Measurements from ENCODE around the gene OR9K2. TPM values are rescaled to one million over a fixed set of nuclear protein-coding genes. Genes with fewer than 3 reads are reported as not detected.

OR9K2 gene, protein sequence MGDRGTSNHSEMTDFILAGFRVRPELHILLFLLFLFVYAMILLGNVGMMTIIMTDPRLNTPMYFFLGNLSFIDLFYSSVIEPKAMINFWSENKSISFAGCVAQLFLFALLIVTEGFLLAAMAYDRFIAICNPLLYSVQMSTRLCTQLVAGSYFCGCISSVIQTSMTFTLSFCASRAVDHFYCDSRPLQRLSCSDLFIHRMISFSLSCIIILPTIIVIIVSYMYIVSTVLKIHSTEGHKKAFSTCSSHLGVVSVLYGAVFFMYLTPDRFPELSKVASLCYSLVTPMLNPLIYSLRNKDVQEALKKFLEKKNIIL
- not detected for total RNA-seq
- polyA plus RNA-seq (2013, experiment 1 of 2) = not detected
- polyA plus RNA-seq (2013, experiment 2 of 2) = not detected
- long read RNA-seq, experiment 1 = 0 reads
- long read RNA-seq, experiment 2 = 0 reads
- long read RNA-seq, experiment 3 = 0 reads
- long read RNA-seq, experiment 4 = 0 reads

DNA sequence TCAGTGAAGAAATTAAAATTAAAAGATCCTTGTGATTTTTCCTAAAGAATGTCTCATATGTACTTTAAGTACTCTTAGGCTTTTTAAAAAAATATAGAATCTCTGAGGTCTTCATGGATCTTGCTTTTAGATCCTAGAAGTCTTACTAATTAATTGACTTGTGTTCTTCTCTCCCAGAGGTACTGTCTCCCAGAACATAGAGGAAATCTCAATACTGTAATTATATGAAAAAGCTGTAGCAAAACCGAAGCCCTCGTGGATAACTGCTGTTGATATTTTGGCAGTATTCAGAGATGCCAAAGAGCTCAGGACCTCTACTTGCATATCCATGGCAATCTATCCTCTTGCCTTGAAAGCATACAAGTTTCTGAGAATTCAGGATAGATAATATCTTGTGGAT lies at the start of gene OR9K2:
Gene OR9K2, plus strand, starts transcription at position 301 of the 400 bp plus-strand sequence. CDS start 3,429 bp downstream, outside the sequence.
- Mint-ChIP-seq H3K4me3 (no peak within 1 kb of the TSS), H3K4me1 (no peaks in the 10 kb centered on the region), H3K27ac (no peak within 1 kb of the TSS), H3K9me3 (peaks cover 6% of the 10 kb centered on the region), H3K27me3 (ENCODE audit: insufficient read depth) (no peaks in the 10 kb centered on the region), H3K36me3 (ENCODE audit: low read depth) (no peaks in the 10 kb centered on the region)
- Histone ChIP-seq H3K9me3 (ENCODE audit: control insufficient read depth, low read length) (no peaks in the 10 kb centered on the region), H3K36me3 (ENCODE audit: control insufficient read depth, insufficient read depth, low read length) (no peaks in the 10 kb centered on the region), H3K27me3 (ENCODE audit: control insufficient read depth, insufficient read depth, low read length, poor library complexity, severe bottlenecking) (no peaks in the 10 kb centered on the region), H3K27ac (ENCODE audit: low read depth, low read length) (no peak within 1 kb of the TSS), H3K4me1 (ENCODE audit: control insufficient read depth, insufficient read depth, low read length) (no peaks in the 10 kb centered on the region), H3K4me3 (ENCODE audit: low read length) (no peak within 1 kb of the TSS), H3K9ac (ENCODE audit: extremely low read depth, low read length, poor library complexity, severe bottlenecking) (no peak within 1 kb of the TSS)
- WGBS, 2 experiments (ENCODE audit: insufficient coverage in 1 of 2, insufficient read length in 1 of 2) = 87 to 91% methylated on average over 2 of the region's 2 CpGs
- no peak for TF ChIP-seq CTCF (conservative IDR thresholded peaks at IDR 0.05)
- no peak for DNase-seq

- H3K4me3 Mint-ChIP-seq = no peak overlapping the region
- 100% methylated on average over 2 of the region's 3 CpGs; no CpG with 5 or more reads in 1 of the 2 experiments for WGBS, 2 experiments (ENCODE audit: insufficient coverage in 1 of 2, insufficient read length in 1 of 2)
- no peak overlapping the region for H3K27ac Mint-ChIP-seq
- H3K4me1 Mint-ChIP-seq = no peaks in the 10 kb centered on the region
- no peak overlapping the region for H3K27ac ChIP-seq (ENCODE audit: low read depth, low read length)
- H3K9me3 ChIP-seq (ENCODE audit: control insufficient read depth, low read length) = no peaks in the 10 kb centered on the region
- no peaks in the 10 kb centered on the region for H3K36me3 ChIP-seq (ENCODE audit: control insufficient read depth, insufficient read depth, low read length)
- peak; percentile 57 for TF ChIP-seq CTCF (conservative IDR thresholded peaks at IDR 0.05)
- no peaks in the 10 kb centered on the region for H3K9me3 Mint-ChIP-seq
- H3K36me3 Mint-ChIP-seq (ENCODE audit: low read depth) = no peaks in the 10 kb centered on the region
- no peak overlapping the region for H3K4me3 ChIP-seq (ENCODE audit: low read length)
- H3K9ac ChIP-seq (ENCODE audit: extremely low read depth, low read length, poor library complexity, severe bottlenecking) = no peak overlapping the region
- H3K4me1 ChIP-seq (ENCODE audit: control insufficient read depth, insufficient read depth, low read length) = no peaks in the 10 kb centered on the region
- H3K27me3 ChIP-seq (ENCODE audit: control insufficient read depth, insufficient read depth, low read length, poor library complexity, severe bottlenecking) = no peaks in the 10 kb centered on the region
- no peaks in the 10 kb centered on the region for H3K27me3 Mint-ChIP-seq (ENCODE audit: insufficient read depth)
- DNase-seq = no peak
Observed at GRCh38 chr12:55092579-55092978, 33.6 kb upstream of the OR9K2 start.

GRCh38 chr12:55112378-55112875 lies 13.8 kb upstream of the OR9K2 start:
- no peak overlapping the region for H3K4me3 Mint-ChIP-seq
- no peak overlapping the region for H3K27ac Mint-ChIP-seq
- no peaks in the 10 kb centered on the region for H3K9me3 ChIP-seq (ENCODE audit: control insufficient read depth, low read length)
- no peak overlapping the region for H3K9ac ChIP-seq (ENCODE audit: extremely low read depth, low read length, poor library complexity, severe bottlenecking)
- WGBS, 2 experiments (ENCODE audit: insufficient coverage in 1 of 2, insufficient read length in 1 of 2) = 86 to 97% methylated on average over 3 to 4 of the region's 4 CpGs
- H3K9me3 Mint-ChIP-seq = no peaks in the 10 kb centered on the region
- TF ChIP-seq CTCF (conservative IDR thresholded peaks at IDR 0.05) = no peak
- H3K4me3 ChIP-seq (ENCODE audit: low read length) = no peak overlapping the region
- no peaks in the 10 kb centered on the region for H3K4me1 ChIP-seq (ENCODE audit: control insufficient read depth, insufficient read depth, low read length)
- no peak overlapping the region for H3K27ac ChIP-seq (ENCODE audit: low read depth, low read length)
- DNase-seq = no peak
- H3K27me3 ChIP-seq (ENCODE audit: control insufficient read depth, insufficient read depth, low read length, poor library complexity, severe bottlenecking) = no peaks in the 10 kb centered on the region
- no peaks in the 10 kb centered on the region for H3K4me1 Mint-ChIP-seq
- H3K27me3 Mint-ChIP-seq (ENCODE audit: insufficient read depth) = no peaks in the 10 kb centered on the region
- no peaks in the 10 kb centered on the region for H3K36me3 ChIP-seq (ENCODE audit: control insufficient read depth, insufficient read depth, low read length)
- no peaks in the 10 kb centered on the region for H3K36me3 Mint-ChIP-seq (ENCODE audit: low read depth)

Data from endodermal cell (in vitro differentiated cells).